Dermis blood vessel endothelial cell (primary cell): ENCODE measurements around the gene CHN2. TPM values are rescaled to one million over a fixed set of nuclear protein-coding genes. Genes with fewer than 3 reads are reported as not detected.

Source experiments
- DNase-seq: peaks from one replicate; pipeline ENCODE4 v3.0.0; 2010
- total RNA-seq: library from RNA; depleted of rRNA; stranded (reverse); fragments of >200 nt; gene quantifications from 2 replicates; pipeline ENCODE4 v1.2.3, GENCODE V29; 2014

The CHN2 gene
- total RNA-seq, 1 donor from 2014 or later = 6.5 TPM

GRCh38 chr7:29410996-29411395, 216.4 kb downstream of the CHN2 start:
- DNase-seq = no peak

- DNase-seq = no peak
Observed at GRCh38 chr7:29412912-29413311, 218.3 kb downstream of the CHN2 start.

GRCh38 chr7:29413626-29414136, 219.1 kb downstream of the CHN2 start:
- DNase-seq = no peak

GRCh38 chr7:29414216-29414615, 219.6 kb downstream of the CHN2 start:
- DNase-seq = no peak

DNA sequence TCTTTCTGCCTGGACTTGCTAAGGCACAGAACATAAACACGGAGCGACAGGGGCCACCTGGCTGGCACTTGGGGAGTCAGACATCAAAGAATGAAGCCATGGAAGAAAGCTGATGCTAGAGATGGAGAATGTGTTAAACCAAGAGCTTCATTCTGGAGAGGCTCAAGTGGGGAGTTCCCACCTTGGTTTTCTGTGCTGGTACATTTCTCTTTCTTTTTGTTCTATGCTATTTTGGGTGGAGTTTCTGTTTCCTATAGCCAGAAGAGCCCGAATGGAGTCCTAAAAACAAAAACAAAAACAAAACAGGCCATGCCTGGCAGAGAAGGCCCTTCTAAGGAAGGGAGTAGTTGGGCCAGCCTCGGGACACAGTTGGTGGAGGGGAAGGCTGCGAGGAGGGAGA, 220.6 kb downstream of the CHN2 start:
- DNase-seq = no peak

GRCh38 chr7:29416276-29416937, 221.8 kb downstream of the CHN2 start:
- no peak for DNase-seq

- no peak for DNase-seq
Observed at GRCh38 chr7:29416938-29417305, 222.3 kb downstream of the CHN2 start.

DNA sequence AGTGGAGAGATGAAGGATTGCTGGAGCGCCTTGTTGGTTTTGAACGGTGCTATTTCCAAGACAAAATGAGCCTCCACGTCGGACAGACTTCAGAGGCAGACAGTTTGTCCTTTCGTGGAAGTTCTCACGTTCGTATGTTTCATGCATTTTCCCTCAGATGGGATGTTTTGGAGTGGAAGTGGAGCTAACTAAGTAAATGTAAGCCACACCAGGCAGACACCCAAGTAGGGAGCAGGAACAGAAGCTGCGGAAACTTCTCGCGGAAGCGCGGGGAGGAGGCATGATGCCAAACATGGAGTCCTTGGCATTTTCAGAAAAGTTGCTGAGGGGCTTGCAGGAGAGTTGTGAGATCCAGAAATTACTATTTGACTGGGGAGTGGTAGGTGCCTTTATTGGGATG, 223.5 kb downstream of the CHN2 start:
- no peak for DNase-seq

DNA sequence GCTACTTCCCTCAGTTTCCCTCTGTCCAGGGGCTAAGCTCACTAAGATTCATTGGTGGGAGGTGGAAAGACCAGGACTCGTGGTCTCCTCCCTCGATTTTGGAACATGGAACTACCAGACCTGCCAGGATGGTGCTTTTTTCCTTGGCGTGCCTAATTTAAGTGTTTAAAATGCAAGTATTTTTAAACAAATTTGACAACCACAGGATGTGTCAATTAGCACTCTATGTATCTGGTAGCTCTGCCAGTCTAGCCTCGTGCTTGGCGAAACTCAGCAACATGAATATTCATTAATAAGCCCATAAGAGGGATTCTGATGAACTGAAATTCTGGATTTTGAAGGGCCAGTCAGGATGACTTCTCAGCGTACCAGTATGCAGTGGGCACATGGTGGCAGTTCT, 224.1 kb downstream of the CHN2 start:
- no peak for DNase-seq

- no peak for DNase-seq
Observed at GRCh38 chr7:29420011-29420410, 225.4 kb downstream of the CHN2 start.

DNA sequence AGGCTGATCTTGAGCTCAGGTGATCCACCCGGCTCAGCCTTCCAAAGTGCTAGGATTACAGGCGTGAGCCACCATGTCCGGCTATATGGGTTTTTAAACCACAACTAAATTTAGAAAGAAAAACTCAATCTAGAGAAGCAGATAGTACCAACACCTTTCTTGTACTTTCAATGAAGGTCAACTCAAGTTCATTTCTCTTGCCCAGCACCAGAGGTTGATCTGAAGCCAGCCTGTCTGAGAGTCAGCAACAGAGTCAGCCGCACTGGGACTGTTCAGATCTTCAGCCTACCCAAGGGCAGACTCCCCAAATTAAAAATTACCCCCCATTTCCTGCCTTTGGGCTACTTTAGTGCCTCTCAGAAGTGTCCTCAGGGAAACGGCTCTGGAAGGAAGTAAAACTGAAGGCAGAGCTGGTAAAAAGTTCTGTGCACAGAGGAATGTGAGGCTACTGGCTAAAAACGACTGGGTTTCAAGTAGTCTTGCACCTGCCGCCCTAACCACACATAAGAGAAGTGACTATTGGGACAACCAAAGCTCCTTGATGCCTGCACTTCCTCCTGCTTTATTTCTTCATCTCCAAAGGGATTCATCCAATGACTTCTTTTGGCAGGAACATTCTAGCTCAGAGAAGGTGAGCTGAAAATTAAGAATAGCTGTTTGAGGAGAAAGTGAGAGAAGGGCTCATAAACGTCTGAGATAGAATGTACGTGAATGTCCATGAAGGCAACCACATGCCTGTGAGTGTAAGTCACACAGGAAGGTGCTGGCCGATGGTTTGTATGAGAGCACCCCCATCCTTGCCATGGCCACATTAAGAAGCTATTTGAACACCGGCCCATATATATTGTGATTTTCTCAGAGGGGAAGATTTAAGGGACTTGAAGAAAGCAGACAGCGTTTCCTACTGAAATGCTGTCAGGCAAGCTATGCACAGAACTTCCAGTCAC, 226.7 kb downstream of the CHN2 start:
- no peak for DNase-seq

DNA sequence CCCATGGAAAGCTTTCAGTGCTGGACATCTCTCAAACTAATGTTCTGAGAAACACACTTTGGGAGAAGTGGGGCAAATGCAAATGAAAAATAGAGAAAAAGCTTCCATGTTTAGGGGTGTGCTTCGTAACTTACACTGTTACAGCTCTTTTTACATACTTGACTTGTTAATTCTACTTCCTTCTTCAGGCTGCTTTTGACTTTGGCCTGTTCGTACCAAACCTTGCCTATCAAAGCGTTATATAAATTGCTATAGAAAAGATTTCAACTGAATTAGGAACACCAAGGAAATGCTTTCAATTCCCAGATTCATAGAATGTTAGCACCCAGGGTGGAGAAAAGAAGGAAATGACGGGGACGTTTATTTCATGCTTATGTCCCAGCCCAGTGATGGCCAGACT, 228.3 kb downstream of the CHN2 start:
- no peak for DNase-seq

- DNase-seq = no peak
Observed at GRCh38 chr7:29424295-29424983, 229.9 kb downstream of the CHN2 start.

DNA sequence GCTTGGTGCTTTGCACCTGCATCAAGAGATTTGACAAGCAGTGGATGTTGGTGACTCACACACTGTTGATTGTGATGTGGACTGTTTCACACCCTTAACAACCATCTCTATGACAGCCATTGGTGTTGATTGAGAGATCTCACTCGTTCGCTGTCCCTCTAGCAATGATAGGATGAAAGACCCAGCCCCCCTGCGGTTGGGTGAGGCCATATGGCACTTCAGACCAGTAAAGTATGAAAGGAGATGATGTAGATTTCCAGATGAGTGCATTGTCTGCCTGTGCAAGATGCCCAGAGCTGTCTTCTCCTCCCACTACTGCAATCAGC, 230.4 kb downstream of the CHN2 start:
- DNase-seq = no peak

DNA sequence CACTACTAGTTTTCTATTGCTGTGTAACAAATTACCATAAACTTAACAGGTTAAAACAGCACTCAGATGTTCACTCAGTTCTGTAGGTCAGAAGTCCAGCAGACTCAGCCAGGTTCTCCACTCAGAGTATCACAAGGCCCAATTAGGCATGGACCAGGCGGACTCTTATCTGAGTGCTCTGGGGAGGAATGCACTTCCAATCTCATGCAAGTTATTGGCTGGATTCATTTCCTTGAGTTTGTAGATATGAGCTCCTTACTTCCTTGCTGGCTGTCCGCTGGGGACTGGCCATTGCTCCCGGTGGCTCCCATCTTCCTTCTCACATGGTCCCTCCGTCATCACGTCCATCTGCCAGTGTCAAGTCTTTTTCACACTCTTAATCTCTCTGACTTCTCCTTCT, 232.0 kb downstream of the CHN2 start:
- no peak for DNase-seq

DNA sequence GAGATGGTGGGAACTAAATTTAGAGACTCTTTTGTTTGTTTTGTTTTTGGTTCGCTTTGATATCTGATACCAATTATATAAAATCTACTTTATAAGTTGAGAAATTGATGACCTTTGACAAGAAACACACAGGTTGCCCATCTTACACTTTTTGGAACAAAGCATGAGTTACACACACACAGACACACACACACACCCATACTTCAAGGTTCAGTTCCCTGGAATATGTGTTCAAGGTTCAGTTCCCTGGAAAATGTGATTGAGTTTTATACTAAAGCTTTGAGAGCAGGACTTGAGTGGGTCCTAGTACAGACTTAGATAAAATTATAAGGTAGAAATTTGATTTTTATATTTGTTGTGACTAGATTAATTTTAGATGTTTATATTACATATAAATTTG, 234.8 kb downstream of the CHN2 start:
- no peak for DNase-seq

GRCh38 chr7:29430279-29430949, 235.8 kb downstream of the CHN2 start:
- DNase-seq = no peak

DNA sequence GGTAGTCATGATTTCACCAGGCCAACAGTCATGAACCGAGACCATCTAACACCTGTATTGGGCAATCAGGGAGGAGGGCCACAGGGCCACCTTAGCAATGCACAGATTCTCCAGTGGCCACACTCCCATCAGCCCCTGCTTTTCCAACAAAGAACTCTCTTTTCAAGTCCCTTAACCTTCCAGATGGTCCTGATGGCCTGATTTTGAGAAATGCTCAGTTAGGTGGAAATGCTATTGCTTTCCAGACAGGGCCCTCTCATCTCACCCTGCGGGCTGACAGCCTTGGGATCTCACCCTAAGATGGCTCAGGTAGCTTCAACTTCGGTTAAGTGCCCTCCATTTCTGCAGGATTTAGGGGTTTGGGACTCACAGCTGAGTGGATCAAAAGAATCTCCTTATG, 237.1 kb downstream of the CHN2 start:
- no peak for DNase-seq

GRCh38 chr7:29432721-29433120, 238.1 kb downstream of the CHN2 start:
- DNase-seq = no peak

GRCh38 chr7:29434380-29434768, 239.8 kb downstream of the CHN2 start:
- DNase-seq = no peak

DNA sequence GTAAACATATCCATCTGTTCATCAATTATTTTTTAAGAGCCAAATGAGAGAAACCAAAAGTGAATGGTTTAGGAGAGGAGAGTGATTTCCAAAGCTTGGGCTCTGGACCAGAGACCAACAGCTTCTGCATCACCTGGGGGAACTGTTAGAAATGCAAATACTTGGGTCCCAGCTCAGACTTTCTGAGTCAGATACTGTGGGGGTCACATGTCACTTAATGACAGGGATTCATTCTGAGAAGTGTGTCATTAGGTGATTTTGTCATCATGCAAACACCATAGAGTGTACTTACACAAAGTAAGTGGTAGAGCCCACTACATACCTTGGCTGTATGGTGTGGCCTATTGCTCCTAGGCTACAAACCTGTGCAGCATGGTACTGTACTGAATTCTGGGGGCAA, 240.6 kb downstream of the CHN2 start:
- no peak for DNase-seq

DNA sequence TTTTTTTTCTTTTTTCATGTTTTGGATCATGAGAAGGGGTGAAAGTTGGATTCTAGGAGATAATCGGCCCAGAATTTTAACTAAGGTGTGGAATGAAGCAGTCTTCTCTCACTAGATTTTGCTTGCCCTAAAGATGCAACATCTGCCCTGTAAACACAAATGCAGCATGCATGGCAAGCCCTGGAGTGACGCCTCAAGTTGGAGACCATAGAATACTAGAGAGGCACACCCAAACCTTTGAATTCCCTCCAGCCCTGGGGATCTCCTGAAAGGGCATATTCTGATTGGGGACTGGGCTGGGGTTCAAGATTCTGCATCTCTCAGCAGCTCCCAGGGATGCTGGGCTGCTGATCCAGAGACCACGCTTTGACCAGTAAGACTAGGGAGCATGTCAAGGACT, 241.3 kb downstream of the CHN2 start:
- DNase-seq = no peak

GRCh38 chr7:29442146-29442545, 247.6 kb downstream of the CHN2 start:
- no peak for DNase-seq
